ENCODE measurements around the gene TMEFF2.

GRCh38 chr2:191947235-191947634 lies 247.5 kb downstream of the TMEFF2 start:
- TF ChIP-seq CTCF (IDR thresholded peaks at IDR 0.05) (no peak), POLR2A (IDR thresholded peaks at IDR 0.05) (no peak), POLR2AphosphoS5 (IDR thresholded peaks at IDR 0.05; ENCODE audit: insufficient read depth in 1 of 2, low read depth in 1 of 2) (no peak)
